22Rv1 (cell line): Measurements from ENCODE around the gene FAM47A.

Experiments used
- ZFX ChIP-seq: fragments of 450-650 bp; IDR thresholded peaks from 2 replicates; pipeline ENCODE4 v1.6.1; 2017; ENCODE audit warnings: antibody characterized with exemption, borderline replicate concordance
- TF ChIP-seq, protein P1 (sequence below): fragments of 450-650 bp; IDR thresholded peaks from 2 replicates; pipeline ENCODE4 v1.5.1; 2017; ENCODE audit warnings: mild to moderate bottlenecking

DNA sequence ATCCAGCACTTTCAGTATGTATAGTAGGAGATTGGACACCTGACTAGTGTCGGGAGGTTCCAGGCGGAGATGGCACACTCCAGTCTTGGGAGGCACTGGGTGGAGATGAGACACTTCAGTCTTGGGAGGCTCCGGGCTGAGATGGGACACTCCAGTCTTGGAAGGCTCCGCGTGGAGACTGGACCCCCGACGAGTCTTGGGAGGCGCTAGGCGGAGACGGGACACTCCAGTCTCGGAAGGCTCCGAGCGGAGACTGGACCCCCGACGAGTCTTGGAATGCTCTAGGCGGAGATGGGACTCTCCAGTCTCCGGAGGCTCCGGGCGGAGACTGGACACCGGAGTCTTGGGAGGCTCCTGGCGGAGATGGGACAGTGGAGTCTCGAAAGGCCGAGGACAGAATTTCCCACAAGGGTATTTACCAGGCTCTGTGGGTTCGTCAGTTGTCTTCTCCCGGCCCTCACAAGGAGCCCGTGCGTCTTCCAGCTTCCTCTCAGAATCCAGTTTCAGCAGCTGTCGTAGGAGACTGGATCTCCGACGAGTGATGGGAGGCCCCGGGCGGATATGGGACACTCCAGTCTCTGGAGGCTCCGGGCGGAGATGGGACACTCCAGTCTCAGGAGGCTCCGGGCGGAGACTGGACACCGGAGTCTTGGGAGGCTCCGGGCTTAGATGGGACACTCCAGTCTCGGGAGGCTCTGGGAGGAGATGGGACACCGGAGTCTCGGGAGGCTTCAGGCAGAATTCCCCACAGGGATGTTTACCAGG, 952 bp downstream of the FAM47A start:
- TF ChIP-seq, protein P1, sequence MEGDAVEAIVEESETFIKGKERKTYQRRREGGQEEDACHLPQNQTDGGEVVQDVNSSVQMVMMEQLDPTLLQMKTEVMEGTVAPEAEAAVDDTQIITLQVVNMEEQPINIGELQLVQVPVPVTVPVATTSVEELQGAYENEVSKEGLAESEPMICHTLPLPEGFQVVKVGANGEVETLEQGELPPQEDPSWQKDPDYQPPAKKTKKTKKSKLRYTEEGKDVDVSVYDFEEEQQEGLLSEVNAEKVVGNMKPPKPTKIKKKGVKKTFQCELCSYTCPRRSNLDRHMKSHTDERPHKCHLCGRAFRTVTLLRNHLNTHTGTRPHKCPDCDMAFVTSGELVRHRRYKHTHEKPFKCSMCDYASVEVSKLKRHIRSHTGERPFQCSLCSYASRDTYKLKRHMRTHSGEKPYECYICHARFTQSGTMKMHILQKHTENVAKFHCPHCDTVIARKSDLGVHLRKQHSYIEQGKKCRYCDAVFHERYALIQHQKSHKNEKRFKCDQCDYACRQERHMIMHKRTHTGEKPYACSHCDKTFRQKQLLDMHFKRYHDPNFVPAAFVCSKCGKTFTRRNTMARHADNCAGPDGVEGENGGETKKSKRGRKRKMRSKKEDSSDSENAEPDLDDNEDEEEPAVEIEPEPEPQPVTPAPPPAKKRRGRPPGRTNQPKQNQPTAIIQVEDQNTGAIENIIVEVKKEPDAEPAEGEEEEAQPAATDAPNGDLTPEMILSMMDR: no peak
- TF ChIP-seq ZFX: no peak
